GM18520 (cell line): Measurements from ENCODE around the gene CTRB1.
"Not testable (repeated sequence)": the region's sequence is repeated elsewhere in the genome, so short reads cannot be mapped to it uniquely, and the experiment has no call there.

Experiments
- ATAC-seq: cut with Tn5 transposase; IDR thresholded peaks from one replicate; pipeline ENCODE4 v1.9.1; 2021; ENCODE audit not compliant: unreplicated experiment

The CTRB1 gene

DNA sequence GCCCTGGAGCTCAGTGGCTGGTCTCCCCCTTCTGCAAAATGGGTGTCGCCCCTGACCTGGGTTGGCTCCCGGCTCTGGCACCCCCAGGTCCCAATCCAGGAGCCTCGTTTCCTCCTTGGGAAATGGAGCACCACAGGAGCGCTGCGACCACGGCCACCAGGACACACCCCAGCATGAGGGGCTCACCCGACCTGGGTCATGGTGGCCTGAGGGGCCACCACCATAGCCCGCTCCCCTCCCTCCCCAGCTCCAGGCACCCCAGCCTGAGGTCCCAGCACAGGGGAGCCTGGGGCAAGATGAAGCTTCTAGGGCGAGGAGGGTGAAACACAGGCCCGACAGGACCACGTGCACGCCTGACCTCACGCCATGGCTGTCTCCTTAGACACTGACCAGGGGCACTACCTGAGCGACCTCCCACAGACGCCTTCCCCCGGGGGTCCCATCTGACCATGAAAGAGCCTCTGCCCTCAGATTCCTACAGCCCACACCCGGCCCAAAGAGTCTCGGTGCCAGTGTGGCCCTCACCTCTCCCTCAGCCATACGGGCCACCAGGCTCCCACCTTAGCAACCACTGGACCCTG, 20.8 kb downstream of the CTRB1 start:
- ATAC-seq, result no peak

- not testable (repeated sequence) for ATAC-seq
Observed at GRCh38 chr16:75240633-75241032, 21.8 kb downstream of the CTRB1 start.

GRCh38 chr16:75241412-75241811, 22.6 kb downstream of the CTRB1 start:
- no peak for ATAC-seq

- ATAC-seq, result no peak
Observed at GRCh38 chr16:75241955-75242354, 23.2 kb downstream of the CTRB1 start.

DNA sequence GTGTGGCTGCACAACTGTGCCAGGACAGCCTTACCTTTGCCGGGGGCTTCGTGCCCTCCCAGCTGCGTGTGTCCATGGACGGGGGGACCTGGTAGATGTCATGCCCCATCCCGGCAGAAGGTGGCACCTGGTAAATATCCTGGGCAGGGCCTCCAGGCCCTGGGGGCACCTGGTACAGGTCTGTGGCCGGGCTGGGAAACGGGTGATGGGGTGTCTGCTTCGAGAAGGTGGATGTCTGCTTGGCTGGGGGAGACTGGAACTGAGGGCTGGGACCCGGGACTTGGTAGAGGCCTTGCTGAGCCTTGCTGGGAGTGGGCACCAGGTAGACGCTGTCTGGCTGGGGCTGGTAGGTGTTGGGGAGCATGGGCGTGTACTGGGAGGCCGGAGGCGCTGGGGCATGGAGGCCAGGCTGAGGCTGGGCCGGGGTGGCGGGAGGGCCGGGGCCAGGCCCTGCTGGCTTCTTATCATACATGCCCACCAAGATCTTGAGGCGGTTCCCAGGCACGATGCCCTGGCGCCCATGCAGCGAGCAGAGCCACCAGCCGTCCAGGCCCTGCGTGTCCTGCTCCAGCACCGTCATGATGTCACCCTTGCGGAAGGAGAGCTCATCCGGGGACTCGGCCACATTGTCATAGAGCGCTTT, 23.8 kb downstream of the CTRB1 start:
- not testable (repeated sequence) for ATAC-seq

DNA sequence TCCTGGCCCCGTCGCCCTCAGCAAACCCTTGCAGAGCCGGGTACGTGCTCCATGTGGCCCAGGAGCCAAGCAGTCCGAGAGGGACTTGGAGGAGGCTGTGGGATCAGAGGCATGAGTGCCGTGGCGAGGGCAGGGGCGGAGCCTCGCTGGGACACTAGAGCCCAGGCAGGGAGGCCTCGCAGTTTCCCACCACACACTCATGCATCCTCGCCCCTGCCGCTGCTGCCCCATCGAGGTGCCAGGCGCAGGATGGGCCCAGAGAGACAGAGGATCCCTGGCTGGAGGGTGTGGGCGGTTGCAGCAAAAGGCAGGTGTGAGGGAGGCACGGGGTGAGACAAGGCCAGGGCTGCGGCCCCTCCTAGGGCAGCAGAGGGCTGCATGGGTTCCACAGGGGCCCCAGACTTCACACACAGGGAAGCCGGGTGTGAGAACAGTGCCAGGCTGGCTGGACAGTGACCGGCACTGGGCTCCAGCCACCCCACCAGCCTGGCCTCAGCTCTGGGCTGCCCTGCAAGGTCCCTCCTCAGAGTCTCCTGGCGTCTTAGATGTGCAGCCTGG, 25.0 kb downstream of the CTRB1 start:
- no peak for ATAC-seq

DNA sequence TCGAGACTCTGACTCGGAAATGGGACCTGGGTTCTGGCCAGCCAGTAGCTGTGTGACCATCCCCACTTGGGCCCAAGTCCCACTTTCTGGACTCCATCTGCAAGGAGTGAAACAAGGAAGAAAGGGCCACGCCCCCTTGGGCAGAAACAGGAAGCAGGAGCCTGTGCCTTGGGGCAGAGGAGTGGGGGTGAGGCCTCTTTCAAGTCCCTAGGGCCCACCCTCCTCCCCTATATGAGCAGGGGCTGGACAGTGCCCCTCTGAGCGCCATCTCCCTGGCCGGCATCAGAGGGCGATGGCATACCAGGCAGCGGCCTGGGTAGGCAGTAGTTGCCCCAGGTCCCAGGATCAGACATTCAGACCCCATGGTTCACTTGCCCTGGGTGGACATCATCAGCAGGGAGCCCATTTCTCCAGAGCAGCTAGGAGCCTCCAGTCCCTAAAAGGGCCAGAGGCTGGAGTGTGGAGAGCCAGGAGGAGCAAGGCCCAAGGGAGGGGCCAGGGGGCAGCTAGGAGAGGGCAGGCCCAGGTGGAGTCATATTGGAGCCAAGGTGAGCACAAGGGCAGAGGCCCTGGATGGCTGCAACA, 25.5 kb downstream of the CTRB1 start:
- no peak for ATAC-seq

- peak; percentile 28 for ATAC-seq
Observed at GRCh38 chr16:75244844-75245758, 26.3 kb downstream of the CTRB1 start.

DNA sequence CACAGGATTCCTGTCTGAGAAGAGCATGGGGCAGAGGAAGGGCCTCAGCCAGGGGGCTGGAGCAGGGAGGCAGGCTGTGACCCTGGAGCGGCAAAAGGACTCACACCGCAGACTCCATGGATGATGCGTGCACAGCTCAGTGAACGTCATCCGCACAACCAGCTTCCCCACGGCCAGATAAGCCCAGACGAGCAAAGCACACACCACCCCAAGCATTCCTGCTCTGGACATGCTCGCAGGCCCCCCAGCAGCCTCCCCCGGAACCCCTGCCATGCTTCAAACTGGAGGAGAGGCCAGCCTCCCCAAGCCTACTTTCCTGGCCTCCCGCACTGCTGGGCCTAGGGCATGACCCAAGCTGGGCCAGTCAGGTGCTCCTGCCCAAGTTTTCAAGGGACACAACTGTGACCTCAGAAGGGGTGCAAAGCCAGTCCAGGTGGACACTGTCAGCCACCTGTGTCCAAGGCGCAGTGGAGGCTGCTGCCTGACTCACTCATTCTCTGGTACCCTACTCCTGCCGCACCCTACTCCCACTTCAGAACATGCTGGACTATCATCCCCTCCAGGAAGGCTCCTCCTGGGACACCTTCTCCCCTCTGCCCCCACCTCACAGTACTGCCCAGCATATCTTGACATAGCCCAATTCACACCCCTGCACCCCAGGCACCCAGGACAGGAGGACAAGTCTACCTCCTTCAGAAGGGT, 27.9 kb downstream of the CTRB1 start:
- ATAC-seq, result no peak

DNA sequence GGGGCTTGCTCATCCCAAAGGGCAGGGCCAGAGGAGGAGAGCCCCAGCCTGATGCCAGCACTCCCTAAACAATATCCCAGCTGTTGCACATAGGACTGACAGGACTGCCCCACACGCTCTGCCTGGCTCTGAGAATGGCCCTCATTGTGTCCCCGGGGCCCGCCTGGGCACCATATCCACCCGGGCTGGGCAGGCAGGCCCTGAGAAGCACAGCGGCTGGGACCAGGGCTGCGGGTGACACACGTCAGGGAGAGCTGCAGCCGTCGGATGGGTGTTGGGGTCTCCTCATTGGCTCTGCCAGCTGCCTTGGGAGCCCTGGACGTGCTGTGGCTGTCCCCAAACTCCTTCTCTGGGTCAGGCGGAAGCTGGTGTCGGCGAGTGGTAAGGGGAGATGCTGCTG, 28.5 kb downstream of the CTRB1 start:
- no peak for ATAC-seq

- ATAC-seq, result no peak
Observed at GRCh38 chr16:75248142-75248535, 29.4 kb downstream of the CTRB1 start.

- no peak for ATAC-seq
Observed at GRCh38 chr16:75248536-75249380, 30.0 kb downstream of the CTRB1 start.

DNA sequence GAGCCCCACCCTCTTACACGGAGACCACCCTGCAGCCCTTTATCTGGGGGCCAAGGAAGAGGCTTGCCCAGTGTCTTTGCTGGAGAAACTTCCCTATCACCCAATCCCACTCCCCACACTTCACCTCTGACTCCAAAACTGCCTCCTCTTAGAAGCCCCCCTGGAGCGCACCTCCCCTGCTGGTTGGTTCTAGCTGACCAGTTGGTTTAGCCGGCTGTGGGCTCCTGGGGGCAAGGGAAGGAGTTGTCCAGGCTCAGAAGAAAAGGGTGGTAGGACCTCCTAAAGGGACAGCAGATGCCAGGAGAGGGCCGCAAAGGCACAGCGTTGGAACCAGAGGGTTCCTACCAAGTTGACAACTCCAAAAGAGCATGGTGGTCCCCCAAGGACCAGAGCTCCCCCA, 30.7 kb downstream of the CTRB1 start:
- no peak for ATAC-seq

DNA sequence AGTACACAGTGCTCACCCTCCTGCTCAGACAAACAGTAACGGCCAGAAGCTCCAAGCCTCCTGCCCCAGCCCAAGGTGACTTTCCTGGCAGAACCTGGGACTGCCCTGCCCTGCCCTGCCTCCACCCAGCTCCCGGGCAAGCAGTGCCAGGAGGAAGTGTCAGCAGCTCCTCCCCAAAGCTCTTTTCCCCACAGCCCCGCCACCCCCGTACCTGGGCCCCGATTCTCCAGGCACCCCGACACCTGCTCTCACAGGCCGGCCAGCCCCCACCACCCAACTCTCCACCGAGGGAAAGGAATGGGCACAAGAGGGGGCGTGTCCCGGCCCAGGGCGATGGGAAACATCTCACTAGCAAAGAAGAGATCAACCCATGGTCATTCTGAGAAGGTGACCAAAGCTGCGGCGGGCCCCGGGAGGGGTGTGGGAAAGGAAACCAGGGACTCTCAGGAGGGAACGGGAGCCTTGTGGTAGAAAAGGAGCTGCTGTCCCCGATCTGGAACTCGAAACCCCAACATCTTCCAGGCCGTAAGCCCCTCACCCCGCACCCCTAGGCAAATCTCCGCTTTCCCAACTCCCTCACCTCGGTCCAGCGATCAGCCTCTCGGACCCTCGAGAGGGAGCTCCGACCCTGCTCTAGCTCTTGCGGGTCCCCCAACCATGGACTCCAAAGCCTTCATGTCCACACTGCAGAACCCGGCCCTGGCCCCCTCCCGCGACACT, 31.5 kb downstream of the CTRB1 start:
- no peak for ATAC-seq

GRCh38 chr16:75250809-75251279, 32.1 kb downstream of the CTRB1 start:
- peak; percentile 22 for ATAC-seq

DNA sequence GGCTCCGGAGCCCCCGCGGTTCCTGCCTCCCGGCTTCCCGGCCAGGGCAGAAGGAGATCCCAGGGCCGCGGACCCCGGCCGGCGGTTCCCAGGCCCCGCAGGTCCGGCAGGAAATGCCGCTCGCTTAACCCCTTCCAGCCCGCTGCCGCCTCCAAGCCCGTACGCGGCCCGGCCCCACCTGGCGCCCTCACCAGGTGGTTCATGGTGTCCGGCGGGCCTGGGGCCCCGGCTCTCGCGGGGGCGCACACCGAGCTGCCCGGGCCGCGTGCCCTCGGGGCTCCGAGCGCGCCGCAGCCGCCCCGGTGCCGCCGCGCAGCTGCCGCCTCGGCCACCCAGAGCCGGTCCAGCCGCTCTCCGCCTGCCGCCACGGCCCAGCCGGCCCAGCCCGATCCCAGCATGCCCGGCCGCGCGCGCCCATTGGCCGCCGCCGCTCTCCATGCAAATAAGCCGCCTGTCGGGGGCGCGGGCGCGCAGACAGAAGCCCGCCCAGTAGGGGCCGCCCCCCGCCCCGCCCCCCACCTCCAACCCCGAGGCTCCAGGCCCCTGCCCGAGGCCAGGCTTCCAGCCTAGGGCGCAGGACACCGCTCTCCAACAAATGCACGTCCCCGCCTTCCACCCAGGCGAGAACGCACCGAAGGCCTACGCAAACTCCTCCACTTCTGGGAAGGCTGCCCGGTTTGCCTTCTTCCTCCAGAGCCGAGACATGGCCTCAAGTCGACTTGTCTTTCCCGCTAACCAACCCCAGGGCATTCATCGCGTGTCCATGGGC, 32.7 kb downstream of the CTRB1 start, which contains the start of gene BCAR1:
BCAR1 (minus strand) TSS at position 345 of the 769 bp plus-strand sequence; CDS start at position 203, 142 bp downstream.
- peak; percentile 38 for ATAC-seq

DNA sequence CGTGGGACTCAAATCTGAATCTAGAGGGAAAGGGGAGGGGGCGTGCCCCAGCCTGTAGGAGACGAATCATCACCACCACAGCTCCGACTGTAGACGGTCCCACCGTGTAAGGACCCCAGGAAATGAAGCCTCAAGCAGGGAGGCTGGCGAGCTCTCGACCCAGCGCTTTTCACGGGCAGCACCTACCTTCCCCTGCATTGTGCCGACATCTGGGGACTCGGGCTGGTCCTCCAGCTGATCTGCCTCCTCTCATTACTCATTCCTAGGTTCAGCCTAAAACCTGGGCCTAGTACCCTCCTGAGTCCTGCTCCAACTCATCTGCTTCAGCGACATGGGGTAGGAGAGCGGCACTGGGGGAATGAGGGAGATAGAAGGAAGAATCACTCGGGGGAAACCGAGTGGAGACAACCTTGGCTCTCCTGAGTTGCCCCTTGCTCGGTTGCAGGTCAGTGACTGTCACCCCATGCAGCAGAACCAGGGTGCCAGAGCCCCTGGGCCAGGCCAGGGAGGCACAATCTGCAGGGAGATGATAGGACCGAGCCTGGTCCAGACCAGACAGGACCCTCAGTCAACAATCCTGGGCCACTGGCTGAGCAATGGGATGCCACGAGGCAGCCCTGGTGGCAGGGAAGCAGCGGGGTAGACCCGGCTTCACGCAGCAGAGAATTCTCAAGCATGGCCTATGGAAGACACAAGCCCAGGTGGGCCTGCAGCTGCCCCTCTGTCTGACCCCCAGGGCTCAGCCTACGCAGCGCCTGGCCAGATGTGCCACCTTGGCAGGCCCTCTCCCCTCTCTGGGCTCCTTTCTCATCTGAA, 33.5 kb downstream of the CTRB1 start:
- ATAC-seq, result no peak
